Measurements from ENCODE around the gene CAND2.

- TF ChIP-seq CTCF (conservative IDR thresholded peaks at IDR 0.05) (no peak; the same call in 1 of the 2 replicates), ZFX (IDR thresholded peaks at IDR 0.05) (no peak)
Measured at GRCh38 chr3:12829886-12830784, 33.7 kb downstream of the CAND2 start.

All from C4-2B (cell line).